HEK293 (cell line): ENCODE results near the gene PRPH.

Source experiments
- CTCF ChIP-seq: fragments of 450-650 bp; formaldehyde crosslinking; IDR thresholded peaks from 2 replicates; pipeline ENCODE4 v1.5.1; 2016; ENCODE audit warnings: missing biosample characterization, missing genetic modification characterization
- PRDM4 ChIP-seq: fragments of 450-650 bp; formaldehyde crosslinking; IDR thresholded peaks from 2 replicates; pipeline ENCODE4 v1.5.1; 2017; ENCODE audit warnings: missing biosample characterization, missing genetic modification characterization
- SETDB1 ChIP-seq: IDR thresholded peaks from one replicate; pipeline ENCODE4 v1.6.1; 2017; ENCODE audit warnings: mild to moderate bottlenecking, low read length, moderate library complexity, mixed read lengths; ENCODE audit not compliant: insufficient read length
- ZNF148 ChIP-seq: fragments of 450-650 bp; formaldehyde crosslinking; IDR thresholded peaks from 2 replicates; pipeline ENCODE4 v1.5.0; 2017; ENCODE audit warnings: missing biosample characterization, missing genetic modification characterization, borderline replicate concordance
- ZNF280C ChIP-seq: fragments of 450-650 bp; formaldehyde crosslinking; IDR thresholded peaks from 2 replicates; pipeline ENCODE4 v1.5.1; 2016; ENCODE audit warnings: missing biosample characterization, missing genetic modification characterization
- ZNF549 ChIP-seq: fragments of 450-650 bp; IDR thresholded peaks from 2 replicates; pipeline ENCODE4 v1.5.1; 2018; ENCODE audit warnings: missing biosample characterization, missing genetic modification characterization, mild to moderate bottlenecking, inconsistent platforms, moderate library complexity
- ZNF664 ChIP-seq: fragments of 450-650 bp; formaldehyde crosslinking; IDR thresholded peaks from 2 replicates; pipeline ENCODE4 v1.5.1; 2016; ENCODE audit warnings: missing biosample characterization, missing genetic modification characterization

GRCh38 chr12:49295082-49295936 lies at the start of gene PRPH:
- TF ChIP-seq ZNF664 (tag by site-specific recombination) (no peak), CTCF (tag by site-specific recombination) (no peak), ZNF148 (tag by site-specific recombination) (no peak), PRDM4 (no peak), ZNF549 (no peak), SETDB1 (no peak), ZNF280C (tag by site-specific recombination) (no peak)
